ENCODE results near the gene TANK. TPM values are rescaled to one million over a fixed set of nuclear protein-coding genes. Genes with fewer than 3 reads are reported as not detected.

TANK gene
- total RNA-seq, 1 experiment from 2014 or later: 85.4 TPM

- no TSS peak for BruUV-seq (replicated peaks)
Measured at GRCh38 chr2:161204846-161205245, 44.6 kb downstream of the TANK start.

GRCh38 chr2:161206471-161207032 lies 46.3 kb downstream of the TANK start:
- intact Hi-C loops (cut with micrococcal nuclease; ENCODE audit: unreplicated experiment): no loop called here
- no peak overlapping the region for H3K4me3 Mint-ChIP-seq (ENCODE audit: low read depth, unreplicated experiment)
- no peaks in the 10 kb centered on the region for H3K27me3 Mint-ChIP-seq (ENCODE audit: unreplicated experiment)
- H3K4me1 Mint-ChIP-seq (ENCODE audit: low read depth, unreplicated experiment): peaks cover 6% of the 10 kb centered on the region
- DNase-seq: no peak
- peaks cover 10% of the 10 kb centered on the region for H3K36me3 Mint-ChIP-seq (ENCODE audit: insufficient read depth, unreplicated experiment)
- CTCF ChIA-PET: interaction anchor here (0.6 kb wide), 1 partner anchor 21 kb away, joined by 3 read pairs; no protein-coding TSS in a partner anchor
- BruUV-seq (replicated peaks): no TSS peak
- no peak overlapping the region for H3K27ac Mint-ChIP-seq (ENCODE audit: unreplicated experiment)
- no peaks in the 10 kb centered on the region for H3K9me3 Mint-ChIP-seq (ENCODE audit: low read depth, unreplicated experiment)
- no peak for TF ChIP-seq CTCF (IDR thresholded peaks at IDR 0.05; ENCODE audit: unreplicated experiment)

More at GRCh38 chr2:161204846-161205245, 44.6 kb downstream of the TANK start:
- CTCF ChIA-PET: no interaction called here
- no peak for DNase-seq
- Mint-ChIP-seq H3K27ac (ENCODE audit: unreplicated experiment) (no peak overlapping the region), H3K4me1 (ENCODE audit: low read depth, unreplicated experiment) (peaks cover 6% of the 10 kb centered on the region), H3K9me3 (ENCODE audit: low read depth, unreplicated experiment) (no peaks in the 10 kb centered on the region), H3K36me3 (ENCODE audit: insufficient read depth, unreplicated experiment) (peaks cover 10% of the 10 kb centered on the region), H3K4me3 (ENCODE audit: low read depth, unreplicated experiment) (no peak overlapping the region), H3K27me3 (ENCODE audit: unreplicated experiment) (no peaks in the 10 kb centered on the region)
- no peak for TF ChIP-seq CTCF (IDR thresholded peaks at IDR 0.05; ENCODE audit: unreplicated experiment)
- intact Hi-C loops (cut with micrococcal nuclease; ENCODE audit: unreplicated experiment): no loop called here

DNA sequence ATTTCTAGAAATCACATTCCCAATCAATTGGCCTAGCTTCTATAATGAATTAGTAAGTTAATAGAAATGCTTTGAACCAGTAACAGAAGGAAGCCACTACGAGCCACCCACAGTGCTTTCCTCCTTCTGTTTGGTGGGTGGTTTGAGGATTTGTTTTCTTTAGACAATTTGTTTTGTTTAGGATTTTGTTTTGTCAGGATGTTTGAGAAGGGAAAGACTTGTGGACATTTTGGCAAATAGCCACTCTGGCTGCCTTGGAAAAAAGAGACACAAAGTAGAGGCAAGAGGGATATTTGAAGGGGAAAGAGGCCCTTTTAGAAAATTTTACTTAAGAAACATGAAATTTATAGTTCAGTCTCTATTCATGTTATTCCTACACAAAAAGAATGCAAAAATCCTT lies 47.7 kb downstream of the TANK start:
- intact Hi-C loops (cut with micrococcal nuclease; ENCODE audit: unreplicated experiment): no loop called here
- Mint-ChIP-seq H3K4me1 (ENCODE audit: low read depth, unreplicated experiment) (peaks cover 6% of the 10 kb centered on the region), H3K36me3 (ENCODE audit: insufficient read depth, unreplicated experiment) (peaks cover 10% of the 10 kb centered on the region), H3K4me3 (ENCODE audit: low read depth, unreplicated experiment) (no peak overlapping the region), H3K9me3 (ENCODE audit: low read depth, unreplicated experiment) (no peaks in the 10 kb centered on the region), H3K27me3 (ENCODE audit: unreplicated experiment) (no peaks in the 10 kb centered on the region), H3K27ac (ENCODE audit: unreplicated experiment) (no peak overlapping the region)
- CTCF ChIA-PET: no interaction called here
- no peak for TF ChIP-seq CTCF (IDR thresholded peaks at IDR 0.05; ENCODE audit: unreplicated experiment)
- no peak for DNase-seq
- BruUV-seq (replicated peaks): no TSS peak

DNA sequence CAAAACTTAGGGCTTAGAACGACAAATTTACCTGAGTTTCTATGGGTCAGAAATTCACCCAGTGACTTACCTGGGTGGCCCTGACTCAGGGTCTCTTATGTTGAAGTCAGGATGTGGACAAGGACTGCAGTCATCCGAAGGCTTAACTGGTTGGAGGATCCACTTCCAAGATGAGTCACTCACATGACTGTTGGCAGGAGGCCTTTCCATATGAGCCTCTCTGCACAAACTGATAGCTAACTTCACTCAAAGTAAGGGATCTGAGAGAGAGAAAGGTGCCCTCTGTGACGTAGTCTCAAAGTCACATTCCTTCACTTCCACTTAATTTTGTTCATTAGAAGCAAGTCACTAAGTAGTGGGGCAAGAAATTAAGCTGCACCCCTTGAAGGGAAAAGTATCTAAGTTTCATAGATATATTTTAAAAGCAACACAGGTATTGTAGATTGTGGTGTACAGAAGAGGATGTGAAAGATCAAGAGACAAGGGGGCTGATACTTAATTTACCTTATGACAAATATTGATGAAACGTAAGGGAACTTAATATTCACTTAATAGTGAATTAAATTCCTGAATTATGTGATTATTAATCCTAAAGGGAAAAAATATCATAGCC lies 48.4 kb downstream of the TANK start:
- DNase-seq: no peak
- no peaks in the 10 kb centered on the region for H3K9me3 Mint-ChIP-seq (ENCODE audit: low read depth, unreplicated experiment)
- no peak overlapping the region for H3K4me3 Mint-ChIP-seq (ENCODE audit: low read depth, unreplicated experiment)
- H3K4me1 Mint-ChIP-seq (ENCODE audit: low read depth, unreplicated experiment): peaks cover 6% of the 10 kb centered on the region
- H3K27ac Mint-ChIP-seq (ENCODE audit: unreplicated experiment): no peak overlapping the region
- H3K36me3 Mint-ChIP-seq (ENCODE audit: insufficient read depth, unreplicated experiment): peaks cover 10% of the 10 kb centered on the region
- BruUV-seq (replicated peaks): no TSS peak
- H3K27me3 Mint-ChIP-seq (ENCODE audit: unreplicated experiment): no peaks in the 10 kb centered on the region
- TF ChIP-seq CTCF (IDR thresholded peaks at IDR 0.05; ENCODE audit: unreplicated experiment): no peak
- intact Hi-C loops (cut with micrococcal nuclease; ENCODE audit: unreplicated experiment): no loop called here
- CTCF ChIA-PET: no interaction called here

Measured in Calu3 (cell line).